T-helper 9 cell (primary cell): ENCODE results near the gene HOXD4.

Source experiments
- DNase-seq: peaks from one replicate; pipeline ENCODE4 v3.0.0-alpha.2; 2020

HOXD4 gene

GRCh38 chr2:176158855-176159662 lies 7.7 kb downstream of the HOXD4 start:
- DNase-seq = no peak

DNA sequence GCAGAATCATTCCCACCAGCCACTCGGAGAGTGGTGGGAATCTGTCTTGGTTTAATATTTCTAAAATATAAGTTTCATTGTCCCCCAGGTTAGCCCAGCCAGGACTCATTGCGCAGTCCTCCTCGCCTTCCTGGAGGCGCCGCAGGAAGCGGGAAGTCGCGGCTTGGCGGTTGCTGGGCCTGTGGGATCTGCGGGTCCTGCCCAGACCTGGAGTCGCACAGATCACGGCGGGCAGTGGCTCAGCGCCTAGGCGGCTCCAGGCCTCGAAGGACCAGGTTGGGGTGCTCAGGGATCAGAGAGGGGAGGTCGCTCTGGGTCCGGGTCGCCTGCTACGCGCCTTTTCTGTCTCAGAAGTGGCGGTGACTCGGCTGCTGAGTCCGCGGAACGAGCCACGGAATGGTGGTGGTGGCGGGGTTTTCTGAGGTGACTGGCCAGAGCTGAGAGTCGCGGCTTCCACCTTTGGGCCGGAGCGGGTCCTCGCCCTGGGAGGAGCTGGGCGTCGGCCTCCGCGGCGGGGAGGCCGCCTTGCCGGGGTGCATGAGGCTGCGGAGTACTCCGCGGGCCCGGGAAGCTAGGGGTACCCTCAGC lies 8.4 kb downstream of the HOXD4 start:
- DNase-seq = no peak

DNA sequence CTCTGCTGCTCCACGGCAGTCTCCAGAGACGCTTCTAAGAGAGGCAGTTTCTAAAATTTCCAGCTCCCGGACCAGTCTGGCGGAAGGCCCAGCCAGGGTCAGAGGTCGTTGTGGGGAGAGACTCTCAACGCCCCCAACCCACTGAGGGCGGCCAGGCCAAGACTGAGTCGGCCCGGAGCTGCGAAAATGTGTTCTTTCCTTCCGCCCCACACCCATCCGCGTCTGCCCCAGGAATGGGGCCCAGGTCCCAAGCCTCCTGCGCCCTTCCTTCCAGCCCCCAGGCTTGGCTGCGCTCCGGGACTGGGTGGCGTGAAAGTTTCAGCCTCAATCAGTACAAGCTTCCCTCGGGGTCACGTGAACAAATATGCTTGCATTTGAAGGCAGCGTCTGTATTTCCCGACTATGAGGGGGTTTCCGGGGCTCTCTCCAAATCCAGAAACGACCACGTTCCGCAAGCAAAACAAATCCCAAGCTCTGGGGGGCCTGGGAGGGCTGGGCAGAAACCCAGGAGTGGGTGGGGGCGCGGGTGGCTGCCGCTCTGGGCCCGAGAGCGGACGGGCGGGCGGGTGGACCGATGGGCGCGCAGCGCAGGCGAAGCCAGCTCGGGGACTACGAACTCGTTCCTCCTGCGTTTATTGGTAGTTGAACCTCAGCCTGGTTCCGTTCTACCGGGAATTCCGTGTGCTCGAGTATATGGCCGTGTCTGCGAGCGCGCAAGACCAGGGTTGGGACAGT lies 9.1 kb downstream of the HOXD4 start:
- DNase-seq = no peak

DNA sequence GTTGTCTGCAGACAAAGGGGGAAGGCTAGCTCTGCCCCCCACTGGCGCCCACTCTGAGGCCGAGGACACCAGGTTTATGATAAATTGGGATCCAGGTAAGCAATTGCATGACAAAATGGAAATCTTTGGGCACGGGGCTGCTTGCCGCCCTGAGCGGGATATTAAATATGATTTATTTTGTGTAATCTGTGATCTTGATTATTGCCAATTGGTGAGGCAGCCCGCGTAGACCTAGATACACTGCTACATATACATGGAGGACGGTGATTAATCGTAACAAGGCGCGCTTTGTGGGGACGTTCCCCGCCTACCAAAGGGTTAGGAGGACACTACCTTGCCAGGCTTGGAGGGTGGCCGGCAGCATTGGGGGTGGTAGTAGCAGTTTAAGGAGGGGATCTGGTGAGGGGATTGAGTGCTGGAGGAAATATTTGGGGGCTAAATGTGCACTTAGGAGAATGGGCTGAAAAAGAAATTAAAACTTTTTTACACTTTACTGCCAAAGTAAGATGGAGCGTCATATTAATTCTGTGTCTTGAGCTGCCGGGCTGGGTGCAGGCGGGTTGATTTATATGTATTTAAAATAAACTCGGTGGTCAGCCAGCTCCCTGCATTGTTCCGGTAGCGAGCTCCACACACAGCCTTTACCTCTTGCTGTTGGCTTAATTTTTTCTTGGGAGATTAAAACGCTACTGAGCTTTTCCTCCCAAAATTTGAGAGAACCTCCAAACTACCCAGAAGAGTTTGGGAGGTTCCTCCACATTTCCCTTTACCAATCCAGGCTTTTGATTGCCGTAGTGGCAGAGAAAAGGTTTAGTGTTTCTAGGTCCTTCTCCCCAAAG lies 9.9 kb downstream of the HOXD4 start:
- DNase-seq = no peak

GRCh38 chr2:176161825-176162626 lies 10.7 kb downstream of the HOXD4 start:
- DNase-seq = no peak

- DNase-seq = no peak
Measured at GRCh38 chr2:176162911-176163671, 11.7 kb downstream of the HOXD4 start.

- DNase-seq = no peak
Measured at GRCh38 chr2:176163672-176164056, 12.3 kb downstream of the HOXD4 start.

- no peak for DNase-seq
Measured at GRCh38 chr2:176164201-176164600, 12.9 kb downstream of the HOXD4 start.

- DNase-seq = no peak
Measured at GRCh38 chr2:176164611-176165369, 13.4 kb downstream of the HOXD4 start.

DNA sequence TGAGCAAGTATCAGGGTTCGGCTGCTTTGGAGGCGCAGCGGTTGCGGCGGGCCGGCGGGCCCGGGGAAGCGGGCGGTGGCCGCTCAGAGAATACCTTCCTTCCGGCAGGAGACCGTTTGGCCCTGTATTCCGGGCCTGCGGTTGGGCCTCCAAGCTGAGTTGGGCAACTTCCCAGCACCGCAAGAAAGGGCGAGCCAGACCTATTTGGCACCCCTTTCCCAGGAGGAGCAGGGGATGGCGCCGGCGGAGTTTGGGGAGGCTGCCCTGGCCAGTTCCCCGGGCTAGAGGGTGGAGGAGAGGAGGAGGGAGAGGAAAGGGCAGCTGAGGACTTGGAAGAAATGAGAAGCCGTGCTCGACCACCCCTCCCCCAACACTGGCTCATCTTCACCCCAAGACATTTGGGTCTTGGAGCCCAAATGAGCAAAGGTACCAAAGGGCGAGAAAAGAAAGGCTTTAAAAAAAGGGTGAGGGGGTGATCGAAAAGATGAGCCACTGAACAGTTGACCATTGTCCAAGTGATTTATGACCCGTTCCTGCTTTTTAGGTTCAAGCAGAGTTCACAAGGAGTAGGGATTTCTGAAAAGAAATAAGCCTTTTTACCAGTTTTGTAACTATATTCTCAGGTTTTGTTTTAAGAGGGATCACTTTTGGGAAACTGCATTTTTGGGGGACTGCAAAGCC lies 14.2 kb downstream of the HOXD4 start:
- no peak for DNase-seq

DNA sequence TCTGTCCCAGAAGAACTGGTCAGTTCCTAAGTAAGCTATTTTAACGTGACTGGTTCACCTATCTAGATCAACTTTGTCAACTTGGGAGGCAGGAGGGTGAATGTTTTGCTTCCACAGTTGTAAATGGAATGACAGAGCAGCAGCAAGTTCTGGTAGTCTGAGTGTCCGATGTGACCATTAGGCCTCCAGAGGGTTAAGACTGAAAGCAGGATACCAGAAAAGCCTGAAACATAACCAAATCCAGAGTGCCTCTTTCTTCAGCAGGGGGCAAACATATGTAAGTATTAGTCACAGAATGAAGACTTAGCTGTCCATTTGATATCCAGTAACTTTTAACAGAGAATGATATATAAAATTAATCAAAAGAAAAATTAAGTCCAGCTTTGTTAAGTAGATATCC lies 14.9 kb downstream of the HOXD4 start:
- no peak for DNase-seq

DNA sequence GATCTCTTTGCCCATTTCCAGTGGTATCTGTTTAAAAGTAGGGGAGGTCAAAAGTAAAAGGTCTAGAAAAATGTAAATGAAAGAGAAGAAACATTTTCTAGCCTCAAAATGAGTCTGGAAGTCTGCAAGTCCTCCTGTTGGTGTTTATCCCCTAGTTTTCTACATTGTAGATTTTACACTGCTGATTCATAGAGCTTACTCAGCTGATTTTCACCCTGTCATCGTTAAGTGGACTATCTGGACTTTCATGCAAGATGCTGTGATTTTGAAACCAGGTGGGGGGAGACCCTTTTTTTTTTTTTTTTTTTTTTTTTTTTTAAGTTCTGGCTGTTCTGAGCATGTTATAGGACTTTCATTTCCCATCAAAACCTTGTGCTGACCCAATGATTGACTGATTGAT lies 16.0 kb downstream of the HOXD4 start:
- DNase-seq = no peak

DNA sequence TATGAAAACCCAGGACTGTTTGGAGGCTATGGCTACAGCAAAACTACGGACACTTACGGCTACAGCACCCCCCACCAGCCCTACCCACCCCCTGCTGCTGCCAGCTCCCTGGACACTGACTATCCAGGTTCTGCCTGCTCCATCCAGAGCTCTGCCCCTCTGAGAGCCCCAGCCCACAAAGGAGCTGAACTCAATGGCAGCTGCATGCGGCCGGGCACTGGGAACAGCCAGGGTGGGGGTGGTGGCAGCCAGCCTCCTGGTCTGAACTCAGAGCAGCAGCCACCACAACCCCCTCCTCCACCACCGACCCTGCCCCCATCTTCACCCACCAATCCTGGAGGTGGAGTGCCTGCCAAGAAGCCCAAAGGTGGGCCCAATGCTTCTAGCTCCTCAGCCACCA lies 17.8 kb downstream of the HOXD4 start:
- DNase-seq = no peak

DNA sequence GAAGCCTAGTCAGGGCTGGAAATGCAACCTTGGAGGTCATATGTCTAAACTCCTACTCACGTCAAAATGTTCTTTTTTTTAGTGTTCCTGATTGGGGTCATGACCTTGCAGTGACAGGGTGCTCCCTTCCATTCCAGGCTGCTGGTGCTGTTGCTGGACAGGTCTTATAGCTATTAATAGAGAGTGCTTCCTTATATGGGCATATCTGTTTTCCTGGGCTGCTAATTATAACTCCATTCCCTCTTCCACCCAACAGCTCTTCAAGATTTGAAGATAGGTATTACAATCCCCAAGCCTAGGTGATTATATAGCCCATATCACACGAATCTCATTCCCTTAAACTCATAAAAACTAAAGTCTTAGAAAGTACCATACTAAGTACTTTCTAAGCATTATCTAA lies 18.4 kb downstream of the HOXD4 start:
- no peak for DNase-seq

DNA sequence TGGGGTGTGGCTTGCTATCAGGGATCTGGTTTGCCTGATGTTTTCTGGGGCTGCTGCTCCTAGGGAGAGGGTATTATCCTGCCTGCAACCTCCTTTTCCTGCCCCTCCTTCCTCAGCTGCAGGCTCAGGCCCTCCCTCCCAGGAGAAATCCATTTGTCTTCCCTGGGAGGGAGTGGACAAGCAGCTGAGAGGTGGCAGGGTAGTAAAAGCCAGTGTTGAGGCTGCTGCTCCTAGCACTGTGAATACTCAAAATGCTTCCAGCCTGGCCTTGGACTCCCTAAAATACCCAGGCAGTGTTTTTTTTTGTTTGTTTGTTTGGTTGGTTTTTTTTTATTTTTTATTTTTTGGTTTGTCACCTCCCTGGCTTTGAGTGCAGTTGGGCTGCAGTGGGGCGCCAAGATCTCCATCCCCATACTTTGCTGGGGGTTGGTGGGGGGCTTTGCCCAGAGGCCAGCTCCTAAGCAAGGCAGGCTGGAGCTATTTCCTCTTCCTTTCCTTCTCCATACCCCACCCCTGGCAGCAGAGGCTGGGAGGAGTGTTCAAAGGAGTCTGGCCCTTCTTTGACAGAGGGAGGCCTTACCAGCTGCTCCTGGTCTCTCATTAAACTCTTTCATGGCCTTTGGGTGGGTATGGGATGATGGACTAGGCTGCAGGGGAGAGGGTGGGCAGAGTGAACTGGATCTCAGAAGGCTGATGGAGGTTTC lies 19.4 kb downstream of the HOXD4 start:
- no peak for DNase-seq

DNA sequence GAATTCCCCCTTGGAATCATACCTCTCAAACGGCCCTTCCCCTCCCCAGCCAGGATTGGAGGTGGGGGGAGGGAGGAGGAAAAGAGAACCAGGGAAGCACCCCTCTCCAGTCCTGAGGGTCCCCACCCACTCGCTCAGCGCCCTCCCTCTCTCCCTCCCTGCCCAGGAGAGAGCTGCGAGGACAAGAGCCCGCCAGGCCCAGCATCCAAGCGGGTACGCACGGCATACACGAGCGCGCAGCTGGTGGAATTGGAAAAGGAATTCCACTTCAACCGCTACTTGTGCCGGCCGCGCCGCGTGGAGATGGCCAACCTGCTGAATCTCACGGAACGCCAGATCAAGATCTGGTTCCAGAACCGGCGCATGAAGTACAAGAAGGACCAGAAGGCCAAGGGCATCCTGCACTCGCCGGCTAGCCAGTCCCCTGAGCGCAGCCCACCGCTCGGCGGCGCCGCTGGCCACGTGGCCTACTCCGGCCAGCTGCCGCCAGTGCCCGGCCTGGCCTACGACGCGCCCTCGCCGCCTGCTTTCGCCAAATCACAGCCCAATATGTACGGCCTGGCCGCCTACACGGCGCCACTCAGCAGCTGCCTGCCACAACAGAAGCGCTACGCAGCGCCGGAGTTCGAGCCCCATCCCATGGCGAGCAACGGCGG lies 20.1 kb downstream of the HOXD4 start:
- no peak for DNase-seq

GRCh38 chr2:176172007-176172894 lies 20.9 kb downstream of the HOXD4 start:
- no peak for DNase-seq
